CD4-positive, alpha-beta T cell treated with Interferon gamma for 1 hour (primary cell): ENCODE data around the gene BTG2.

ENCODE experiments used
- DNase-seq: peaks from one replicate; pipeline ENCODE4 v3.0.0-alpha.2; 2020

The BTG2 gene

GRCh38 chr1:203346060-203346768 lies 40.9 kb downstream of the BTG2 start:
- no peak for DNase-seq

- no peak for DNase-seq
These were observed 41.4 kb downstream of the BTG2 start for GRCh38 chr1:203346769-203347102.

GRCh38 chr1:203349166-203349565 lies 43.8 kb downstream of the BTG2 start:
- DNase-seq, result no peak

- DNase-seq, result no peak
These were observed 44.6 kb downstream of the BTG2 start for GRCh38 chr1:203349773-203350524.

GRCh38 chr1:203351037-203351625 lies 45.8 kb downstream of the BTG2 start, which contains the start of gene FMOD:
TSS of gene FMOD (minus strand) at chr1:203351122. CDS start at chr1:203348270, 2,852 bp downstream.
- no peak for DNase-seq

GRCh38 chr1:203353486-203353885 lies 48.2 kb downstream of the BTG2 start:
- DNase-seq, result no peak

GRCh38 chr1:203354246-203354645 lies 48.9 kb downstream of the BTG2 start:
- no peak for DNase-seq

- no peak for DNase-seq
These were observed 53.8 kb downstream of the BTG2 start for GRCh38 chr1:203359010-203359571.
